Coronary artery (tissue), 2 donors: ENCODE measurements around the gene C1QL1.

ENCODE experiments used
- DNase-seq: peaks from one replicate; pipeline ENCODE4 v3.0.0-alpha.2; 2017; ENCODE audit warnings: low spot score
- H3K27ac ChIP-seq, 2 donors: fragments of 200-600 bp; sonication (generic); one replicate each; pipeline ENCODE4 v1.5.1; 2016 to 2019
- H3K4me3 ChIP-seq: fragments of 200-600 bp; sonication (generic); 2 replicates; pipeline ENCODE4 v1.5.1; 2016; ENCODE audit warnings: mild to moderate bottlenecking, moderate library complexity
- CTCF ChIP-seq: fragments of 200-600 bp; sonication (generic); IDR thresholded peaks from one replicate; pipeline ENCODE4 v1.5.1; 2019; ENCODE audit warnings: antibody characterized with exemption

The C1QL1 gene

DNA sequence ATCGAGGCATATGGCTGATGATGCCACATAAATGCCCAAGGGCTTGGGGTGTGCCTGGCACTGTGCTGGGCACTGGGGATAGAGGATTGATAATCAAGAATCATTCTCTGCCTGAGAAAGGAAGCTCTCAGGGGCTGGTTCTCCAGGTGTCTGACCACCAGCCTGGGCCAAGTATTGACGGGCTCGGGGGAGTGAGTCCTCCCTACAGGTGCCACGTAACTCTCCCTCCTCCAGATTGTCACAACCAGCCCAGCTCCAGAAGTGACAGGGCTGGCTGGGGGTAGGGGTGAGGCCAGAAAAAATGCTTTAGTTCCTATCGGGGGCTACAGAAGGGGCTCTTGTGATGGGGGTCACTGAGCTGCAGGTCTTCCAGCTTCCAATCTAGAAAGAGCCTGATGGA, 10.7 kb upstream of the C1QL1 start:
- no peak overlapping the region for H3K4me3 ChIP-seq
- DNase-seq, result no peak
- H3K27ac ChIP-seq, result no peak overlapping the region
- TF ChIP-seq CTCF, result no peak

DNA sequence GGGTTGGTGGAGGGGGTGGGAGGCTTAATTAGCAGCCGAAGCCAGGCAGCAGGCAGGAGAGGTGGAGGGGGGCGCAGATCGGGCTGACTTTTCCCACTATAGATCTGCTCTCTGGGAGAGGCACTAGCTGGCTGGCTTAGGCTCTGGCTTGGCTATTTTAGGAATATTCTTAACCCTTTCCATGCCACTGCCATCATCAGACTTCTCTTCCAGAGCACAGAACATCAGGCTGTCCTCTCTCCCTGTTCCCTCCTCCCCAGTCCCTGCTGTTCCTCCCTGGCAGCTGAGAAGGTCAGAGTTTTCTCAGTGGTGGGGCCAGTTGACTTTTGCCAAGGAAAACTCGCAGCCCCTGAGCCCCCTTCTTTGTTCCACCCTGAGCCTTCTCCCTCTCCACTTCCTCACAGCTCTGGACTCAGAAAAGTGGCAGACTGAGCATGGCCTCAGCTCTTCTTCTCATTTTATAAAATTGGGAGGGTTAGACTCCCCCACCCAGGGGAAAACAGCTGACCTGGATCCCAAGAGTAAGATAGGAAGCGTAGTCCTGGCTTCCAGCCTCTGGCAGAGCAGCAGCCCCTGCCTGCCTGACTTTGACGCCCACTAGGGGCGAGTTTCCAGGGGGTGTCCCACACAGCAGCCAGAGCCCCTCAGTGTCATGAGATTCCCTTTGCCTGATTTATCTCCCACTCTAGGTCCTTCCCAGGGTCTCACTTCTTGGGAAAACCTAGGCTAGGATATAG, 9.9 kb upstream of the C1QL1 start:
- Histone ChIP-seq H3K27ac (no peak overlapping the region), H3K4me3 (no peak overlapping the region)
- no peak for TF ChIP-seq CTCF
- DNase-seq, result no peak

- TF ChIP-seq CTCF, result no peak
- Histone ChIP-seq H3K27ac (no peak overlapping the region), H3K4me3 (no peak overlapping the region)
- no peak for DNase-seq
Observed at GRCh38 chr17:44977065-44977464, 9.0 kb upstream of the C1QL1 start.

- no peak for TF ChIP-seq CTCF
- DNase-seq, result no peak
- no peak overlapping the region for H3K4me3 ChIP-seq
- H3K27ac ChIP-seq, result no peak overlapping the region
Observed at GRCh38 chr17:44976206-44976605, 8.1 kb upstream of the C1QL1 start.

GRCh38 chr17:44972953-44973352, 4.8 kb upstream of the C1QL1 start:
- no peak overlapping the region for H3K27ac ChIP-seq
- no peak for DNase-seq
- no peak for TF ChIP-seq CTCF
- no peak overlapping the region for H3K4me3 ChIP-seq

GRCh38 chr17:44971776-44972483, 3.8 kb upstream of the C1QL1 start:
- DNase-seq, result no peak
- H3K4me3 ChIP-seq, result no peak overlapping the region
- TF ChIP-seq CTCF, result no peak
- no peak overlapping the region for H3K27ac ChIP-seq
